Measurements from ENCODE around the gene PARL. TPM values are rescaled to one million over a fixed set of nuclear protein-coding genes. Genes with fewer than 3 reads are reported as not detected.

PARL gene
- total and polyA plus RNA-seq, 9 of the 15 experiments (the other 6 are each of a cell fraction or from before 2014, with no cell fraction given), result 39.5 to 82.4 (median 57.4) TPM

- FAIRE-seq (no peak), DNase-seq (ENCODE audit: extremely low read depth in 1 of 4, low spot score in 3 of 4) (no peak), ATAC-seq (no peak)
- no peak for TF ChIP-seq ZBTB43 (CRISPR knock-in tag; IDR thresholded peaks at IDR 0.05)
- no peak for TF ChIP-seq RBM22 (IDR thresholded peaks at IDR 0.05; ENCODE audit: low read depth, low read length, poor library complexity, severe bottlenecking)
- TF ChIP-seq, protein P1, sequence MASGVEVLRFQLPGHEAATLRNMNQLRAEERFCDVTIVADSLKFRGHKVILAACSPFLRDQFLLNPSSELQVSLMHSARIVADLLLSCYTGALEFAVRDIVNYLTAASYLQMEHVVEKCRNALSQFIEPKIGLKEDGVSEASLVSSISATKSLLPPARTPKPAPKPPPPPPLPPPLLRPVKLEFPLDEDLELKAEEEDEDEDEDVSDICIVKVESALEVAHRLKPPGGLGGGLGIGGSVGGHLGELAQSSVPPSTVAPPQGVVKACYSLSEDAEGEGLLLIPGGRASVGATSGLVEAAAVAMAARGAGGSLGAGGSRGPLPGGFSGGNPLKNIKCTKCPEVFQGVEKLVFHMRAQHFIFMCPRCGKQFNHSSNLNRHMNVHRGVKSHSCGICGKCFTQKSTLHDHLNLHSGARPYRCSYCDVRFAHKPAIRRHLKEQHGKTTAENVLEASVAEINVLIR (CRISPR knock-in tag; IDR thresholded peaks at IDR 0.05), result no peak
- TF ChIP-seq, protein P2, sequence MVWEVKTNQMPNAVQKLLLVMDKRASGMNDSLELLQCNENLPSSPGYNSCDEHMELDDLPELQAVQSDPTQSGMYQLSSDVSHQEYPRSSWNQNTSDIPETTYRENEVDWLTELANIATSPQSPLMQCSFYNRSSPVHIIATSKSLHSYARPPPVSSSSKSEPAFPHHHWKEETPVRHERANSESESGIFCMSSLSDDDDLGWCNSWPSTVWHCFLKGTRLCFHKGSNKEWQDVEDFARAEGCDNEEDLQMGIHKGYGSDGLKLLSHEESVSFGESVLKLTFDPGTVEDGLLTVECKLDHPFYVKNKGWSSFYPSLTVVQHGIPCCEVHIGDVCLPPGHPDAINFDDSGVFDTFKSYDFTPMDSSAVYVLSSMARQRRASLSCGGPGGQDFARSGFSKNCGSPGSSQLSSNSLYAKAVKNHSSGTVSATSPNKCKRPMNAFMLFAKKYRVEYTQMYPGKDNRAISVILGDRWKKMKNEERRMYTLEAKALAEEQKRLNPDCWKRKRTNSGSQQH (CRISPR knock-in tag; IDR thresholded peaks at IDR 0.05), result no peak
- TF ChIP-seq, protein P3, sequence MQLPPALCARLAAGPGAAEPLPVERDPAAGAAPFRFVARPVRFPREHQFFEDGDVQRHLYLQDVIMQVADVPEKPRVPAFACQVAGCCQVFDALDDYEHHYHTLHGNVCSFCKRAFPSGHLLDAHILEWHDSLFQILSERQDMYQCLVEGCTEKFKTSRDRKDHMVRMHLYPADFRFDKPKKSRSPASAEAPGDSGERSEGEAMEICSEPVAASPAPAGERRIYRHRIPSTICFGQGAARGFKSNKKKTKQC (CRISPR knock-in tag; IDR thresholded peaks at IDR 0.05), result no peak
- TF ChIP-seq CEBPG (CRISPR knock-in tag; IDR thresholded peaks at IDR 0.05), result no peak
- no peak for TF ChIP-seq CEBPG (tag; conservative IDR thresholded peaks at IDR 0.05 in 1 of 2, IDR thresholded peaks at IDR 0.05 in 1 of 2)
- TF ChIP-seq MTA1 (IDR thresholded peaks at IDR 0.05; ENCODE audit: borderline replicate concordance), result no peak
- TF ChIP-seq NFATC3 (IDR thresholded peaks at IDR 0.05), result no peak
- no peak for TF ChIP-seq CSDE1 (IDR thresholded peaks at IDR 0.05)
- TF ChIP-seq MAZ (CRISPR knock-in tag; conservative IDR thresholded peaks at IDR 0.05 in 1 of 2, IDR thresholded peaks at IDR 0.05 in 1 of 2), result no peak
- TF ChIP-seq ELF1 (tag; IDR thresholded peaks at IDR 0.05), result no peak
- TF ChIP-seq TAL1 (IDR thresholded peaks at IDR 0.05), result no peak
- TF ChIP-seq, protein P4, sequence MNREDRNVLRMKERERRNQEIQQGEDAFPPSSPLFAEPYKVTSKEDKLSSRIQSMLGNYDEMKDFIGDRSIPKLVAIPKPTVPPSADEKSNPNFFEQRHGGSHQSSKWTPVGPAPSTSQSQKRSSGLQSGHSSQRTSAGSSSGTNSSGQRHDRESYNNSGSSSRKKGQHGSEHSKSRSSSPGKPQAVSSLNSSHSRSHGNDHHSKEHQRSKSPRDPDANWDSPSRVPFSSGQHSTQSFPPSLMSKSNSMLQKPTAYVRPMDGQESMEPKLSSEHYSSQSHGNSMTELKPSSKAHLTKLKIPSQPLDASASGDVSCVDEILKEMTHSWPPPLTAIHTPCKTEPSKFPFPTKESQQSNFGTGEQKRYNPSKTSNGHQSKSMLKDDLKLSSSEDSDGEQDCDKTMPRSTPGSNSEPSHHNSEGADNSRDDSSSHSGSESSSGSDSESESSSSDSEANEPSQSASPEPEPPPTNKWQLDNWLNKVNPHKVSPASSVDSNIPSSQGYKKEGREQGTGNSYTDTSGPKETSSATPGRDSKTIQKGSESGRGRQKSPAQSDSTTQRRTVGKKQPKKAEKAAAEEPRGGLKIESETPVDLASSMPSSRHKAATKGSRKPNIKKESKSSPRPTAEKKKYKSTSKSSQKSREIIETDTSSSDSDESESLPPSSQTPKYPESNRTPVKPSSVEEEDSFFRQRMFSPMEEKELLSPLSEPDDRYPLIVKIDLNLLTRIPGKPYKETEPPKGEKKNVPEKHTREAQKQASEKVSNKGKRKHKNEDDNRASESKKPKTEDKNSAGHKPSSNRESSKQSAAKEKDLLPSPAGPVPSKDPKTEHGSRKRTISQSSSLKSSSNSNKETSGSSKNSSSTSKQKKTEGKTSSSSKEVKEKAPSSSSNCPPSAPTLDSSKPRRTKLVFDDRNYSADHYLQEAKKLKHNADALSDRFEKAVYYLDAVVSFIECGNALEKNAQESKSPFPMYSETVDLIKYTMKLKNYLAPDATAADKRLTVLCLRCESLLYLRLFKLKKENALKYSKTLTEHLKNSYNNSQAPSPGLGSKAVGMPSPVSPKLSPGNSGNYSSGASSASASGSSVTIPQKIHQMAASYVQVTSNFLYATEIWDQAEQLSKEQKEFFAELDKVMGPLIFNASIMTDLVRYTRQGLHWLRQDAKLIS (CRISPR knock-in tag; IDR thresholded peaks at IDR 0.05), result no peak
- no peak for TF ChIP-seq ZNF586 (CRISPR knock-in tag; conservative IDR thresholded peaks at IDR 0.05)
- no peak for TF ChIP-seq ZNF717 (CRISPR knock-in tag; IDR thresholded peaks at IDR 0.05)
- Histone ChIP-seq H3K9me1 (ENCODE audit: control insufficient read depth, insufficient read depth, low read length) (no peaks in the 10 kb centered on the region), H3K4me1 (replicated peaks in 1 of 2; ENCODE audit: control insufficient read depth in 2 of 2, insufficient read depth in 2 of 2, low read length in 2 of 2) (no peaks in the 10 kb centered on the region), H4K20me1 (replicated peaks; ENCODE audit: control insufficient read depth, insufficient read depth, low read length) (no peaks in the 10 kb centered on the region), H3K79me2 (ENCODE audit: control insufficient read depth, insufficient read depth, low read length) (no peaks in the 10 kb centered on the region), H3K27me3 (ENCODE audit: control insufficient read depth in 2 of 2, insufficient read depth in 2 of 2, low read length in 2 of 2) (no peaks in the 10 kb centered on the region), H3K4me2 (ENCODE audit: insufficient read depth, low read length) (no peak overlapping the region), H3K4me3 (no peak overlapping the region), H3K9ac (ENCODE audit: insufficient read depth in 1 of 2, low read depth in 2 of 2, low read length in 2 of 2) (no peak overlapping the region), H3K36me3 (ENCODE audit: control insufficient read depth, insufficient read depth, low read length) (peaks cover 67% of the 10 kb centered on the region), H3K27ac (ENCODE audit: extremely low read depth, low read depth, low read length) (no peak overlapping the region), H2AFZ (ENCODE audit: low read depth, low read length) (no peak overlapping the region), H3K9me3 (replicated peaks; ENCODE audit: control insufficient read depth, insufficient read depth, low read depth, low read length) (no peaks in the 10 kb centered on the region)
- ChIA-PET POLR2A (no interaction called here), CTCF (ENCODE audit: low intra/inter-chr PET ratio) (no interaction called here)
- intact Hi-C loops (cut with micrococcal nuclease) (no loop called here), in situ Hi-C loops (cut with MboI) (no loop called here)
- WGBS (ENCODE audit: insufficient coverage, low coverage, missing lambda C conversion rate), result 90% methylated on average over 5 of the region's 5 CpGs
- BruUV-seq (replicated peaks), result no TSS peak
These were observed 75.4 kb downstream of the PARL start for GRCh38 chr3:183809270-183809669.
